ENCODE measurements around the gene ADAP1.

The ADAP1 gene

GRCh38 chr7:889391-889790 lies 65.1 kb downstream of the ADAP1 start:
- no peak for DNase-seq

GRCh38 chr7:889025-889390 lies 65.5 kb downstream of the ADAP1 start:
- DNase-seq = no peak

- DNase-seq = no peak
These were observed 66.1 kb downstream of the ADAP1 start for GRCh38 chr7:888081-889024.

GRCh38 chr7:887488-887820 lies 67.0 kb downstream of the ADAP1 start:
- no peak for DNase-seq

GRCh38 chr7:886626-887487 lies 67.6 kb downstream of the ADAP1 start:
- DNase-seq = no peak

GRCh38 chr7:885893-886625 lies 68.4 kb downstream of the ADAP1 start:
- no peak for DNase-seq

- no peak for DNase-seq
These were observed 69.1 kb downstream of the ADAP1 start for GRCh38 chr7:885261-885892.

GRCh38 chr7:884191-885003 lies 70.1 kb downstream of the ADAP1 start:
- DNase-seq = no peak

- DNase-seq = no peak
These were observed 71.1 kb downstream of the ADAP1 start for GRCh38 chr7:883055-884021.

- DNase-seq = no peak
These were observed 72.0 kb downstream of the ADAP1 start for GRCh38 chr7:882336-883035.

- DNase-seq = no peak
These were observed 72.8 kb downstream of the ADAP1 start for GRCh38 chr7:881441-882234.

GRCh38 chr7:880450-880849 lies 74.0 kb downstream of the ADAP1 start:
- DNase-seq = no peak

GRCh38 chr7:879706-880105 lies 74.8 kb downstream of the ADAP1 start:
- no peak for DNase-seq

GRCh38 chr7:879093-879492 lies 75.4 kb downstream of the ADAP1 start:
- DNase-seq = no peak

GRCh38 chr7:877312-878232 lies 76.9 kb downstream of the ADAP1 start:
- DNase-seq = no peak

GRCh38 chr7:876972-877311 lies 77.5 kb downstream of the ADAP1 start:
- DNase-seq = no peak

- DNase-seq = peak; percentile 99
These were observed 78.2 kb downstream of the ADAP1 start, which contains the start of gene GET4 for GRCh38 chr7:876077-876971. Gene GET4 (plus strand): TSS chr7:876554. CDS start chr7:876646, 92 bp downstream.
